Sciatic nerve (tissue), 2 donors: ENCODE data around the gene PMM2. TPM values are rescaled to one million over a fixed set of nuclear protein-coding genes. Genes with fewer than 3 reads are reported as not detected.

Experiments used
- ATAC-seq: fragments of 200-7000 bp; cut with Tn5 transposase; one replicate; pipeline ENCODE4 v1.9.1; 2020; ENCODE audit warnings: mild to moderate bottlenecking, moderate library complexity
- DNase-seq: peaks from one replicate; pipeline ENCODE4 v3.0.0-alpha.2; 2020; ENCODE audit warnings: low spot score
- intact Hi-C: fragments of 100-400 bp; cut with DNase I; formaldehyde crosslinking; loops from one replicate; pipeline ENCODE4 v1.14.2; 2022
- total RNA-seq: library from RNA; stranded (reverse); fragmentation: NEBNext Ultra II Directional; extraction: Animal tissue kit (Norgen Biotek cat#: 25700); gene quantifications from one replicate; pipeline ENCODE4 v1.2.1, GENCODE V29; 2021
- donor health status: DM: no; HTN: no; CAD: no.
- donor health status: DM: no; HTN: no; CAD: no.

Gene PMM2
- total RNA-seq, 1 donor from 2014 or later, result 45.4 TPM

DNA sequence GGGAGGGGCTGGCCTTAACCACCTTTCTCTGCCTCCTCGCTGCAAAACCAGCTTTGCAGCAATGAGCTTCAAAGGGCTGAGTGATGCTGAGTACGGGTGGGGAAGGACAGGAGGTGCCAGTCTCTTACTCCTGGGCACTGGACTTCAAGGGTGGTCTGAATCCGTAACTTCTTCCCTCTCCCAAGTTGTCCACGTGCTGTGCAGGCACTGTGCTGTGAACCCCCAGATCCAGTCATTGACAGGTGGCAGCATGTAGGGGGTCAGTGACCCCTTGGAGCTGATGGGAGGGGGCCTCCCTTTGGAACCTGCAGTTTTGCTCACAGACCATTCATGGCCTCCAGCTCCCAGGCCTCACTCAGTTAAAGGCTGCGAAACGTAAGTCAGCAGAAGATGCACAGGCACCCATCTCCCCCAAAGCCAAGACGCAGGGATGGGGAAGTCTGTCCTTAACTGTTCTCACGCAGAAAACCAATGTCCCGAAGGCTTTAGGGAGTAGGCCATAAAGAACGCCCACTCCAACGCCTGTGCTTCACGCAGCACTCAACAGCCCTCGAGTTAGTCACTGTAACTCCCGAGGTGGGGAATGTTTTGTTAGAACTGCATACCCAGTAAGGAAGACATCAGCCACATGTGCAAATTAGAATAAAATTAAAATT, 92.4 kb downstream of the PMM2 start:
- intact Hi-C loops, result no loop called here
- no peak for DNase-seq
- no peak for ATAC-seq

DNA sequence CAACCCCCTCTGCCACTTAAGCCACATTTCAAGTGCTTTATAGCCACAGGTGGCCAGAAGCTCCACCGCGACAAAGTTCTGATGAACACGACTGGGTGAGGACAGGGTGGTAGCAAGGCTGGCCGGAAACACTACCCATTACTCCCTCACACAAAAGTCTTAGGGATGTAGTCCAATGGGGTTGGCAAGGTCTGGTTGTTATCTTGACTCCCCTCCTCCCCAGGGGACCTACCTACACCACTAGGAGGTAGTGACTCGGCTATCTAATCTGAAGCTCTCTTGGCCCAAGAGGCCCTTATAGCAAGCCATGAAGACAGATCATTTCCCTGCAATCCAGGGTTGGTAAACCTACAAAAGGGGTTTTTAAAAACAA, 92.9 kb downstream of the PMM2 start:
- intact Hi-C loops, result no loop called here
- DNase-seq, result no peak
- ATAC-seq, result no peak

DNA sequence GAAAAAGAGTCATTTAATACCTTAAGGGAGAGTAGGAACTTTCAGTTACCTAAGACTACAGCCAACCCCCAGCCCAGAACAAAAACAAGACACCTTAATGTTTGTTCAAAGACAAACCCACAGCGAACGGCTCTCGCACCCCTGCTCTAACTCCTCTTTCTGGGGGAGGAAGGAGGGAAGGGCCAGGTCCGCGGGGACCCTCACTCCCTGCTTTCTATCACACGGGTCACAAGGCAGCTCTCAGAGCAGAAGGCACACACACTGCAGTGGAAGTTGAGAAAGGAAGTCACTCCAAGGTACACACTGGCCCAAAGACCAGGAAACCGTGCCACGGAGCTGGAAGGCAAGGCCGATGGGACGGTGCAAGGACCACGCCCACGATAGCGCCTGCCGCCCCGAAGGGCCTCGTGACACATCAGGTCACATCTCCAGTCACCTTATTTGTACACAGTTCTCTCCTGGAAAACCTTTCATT, 94.5 kb downstream of the PMM2 start:
- peak; percentile 40 for DNase-seq
- intact Hi-C loops, result no loop called here
- ATAC-seq, result peak; percentile 17

DNA sequence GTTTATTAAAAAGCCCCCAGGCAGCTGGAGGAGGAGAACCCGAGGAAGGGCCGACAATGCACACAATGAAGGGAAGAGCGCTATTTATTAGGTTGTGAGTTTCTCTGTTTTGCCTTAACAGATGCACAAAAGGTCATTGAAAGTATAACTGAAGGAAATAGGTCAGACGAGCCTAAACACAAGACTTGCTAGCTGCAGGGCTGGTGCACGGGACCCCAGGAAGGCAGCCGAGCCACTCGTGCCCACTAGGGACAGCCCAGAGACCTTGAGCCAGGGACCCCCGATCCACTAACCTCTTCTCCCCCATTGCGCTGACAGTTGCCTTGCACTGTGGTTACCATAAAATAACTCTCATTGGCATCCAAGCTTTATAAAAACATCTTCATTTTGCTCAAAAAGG, 95.8 kb downstream of the PMM2 start:
- no peak for DNase-seq
- no peak for ATAC-seq
- intact Hi-C loops, result no loop called here

DNA sequence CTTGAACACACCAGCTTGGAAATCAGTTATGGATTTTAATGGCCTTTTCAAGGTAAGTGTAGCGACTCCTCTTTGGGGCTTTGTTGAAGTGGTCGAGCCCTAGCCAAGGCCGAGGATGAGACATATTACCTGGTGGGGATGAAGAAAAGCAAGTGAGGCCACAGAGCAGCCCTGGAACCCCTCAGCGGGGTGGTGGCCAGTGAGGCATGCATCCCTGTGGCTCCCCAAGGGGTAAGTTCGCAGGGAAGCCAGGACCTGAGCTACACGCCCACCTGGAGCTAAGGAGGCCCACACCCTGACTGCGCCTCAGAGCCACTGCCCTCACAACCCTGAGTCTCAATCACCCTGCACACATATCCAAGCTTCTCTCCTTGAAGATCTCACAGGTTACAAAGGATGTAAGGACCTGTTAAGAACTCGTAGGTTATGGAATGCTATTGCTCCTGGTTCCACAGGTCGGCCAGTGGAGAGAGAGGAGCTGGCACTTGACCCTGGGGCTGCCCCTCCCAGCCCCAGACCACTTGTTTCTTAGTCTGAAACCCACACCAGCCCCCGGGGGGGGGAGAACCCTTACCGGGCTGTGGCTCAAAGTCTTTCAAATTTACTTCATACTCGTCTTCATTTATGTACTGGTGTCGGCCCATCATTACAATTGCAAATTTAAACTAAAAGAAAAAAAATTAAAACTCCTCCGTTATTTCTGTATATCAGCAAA, 96.5 kb downstream of the PMM2 start:
- intact Hi-C loops, result no loop called here
- ATAC-seq (no peak), DNase-seq (no peak)

DNA sequence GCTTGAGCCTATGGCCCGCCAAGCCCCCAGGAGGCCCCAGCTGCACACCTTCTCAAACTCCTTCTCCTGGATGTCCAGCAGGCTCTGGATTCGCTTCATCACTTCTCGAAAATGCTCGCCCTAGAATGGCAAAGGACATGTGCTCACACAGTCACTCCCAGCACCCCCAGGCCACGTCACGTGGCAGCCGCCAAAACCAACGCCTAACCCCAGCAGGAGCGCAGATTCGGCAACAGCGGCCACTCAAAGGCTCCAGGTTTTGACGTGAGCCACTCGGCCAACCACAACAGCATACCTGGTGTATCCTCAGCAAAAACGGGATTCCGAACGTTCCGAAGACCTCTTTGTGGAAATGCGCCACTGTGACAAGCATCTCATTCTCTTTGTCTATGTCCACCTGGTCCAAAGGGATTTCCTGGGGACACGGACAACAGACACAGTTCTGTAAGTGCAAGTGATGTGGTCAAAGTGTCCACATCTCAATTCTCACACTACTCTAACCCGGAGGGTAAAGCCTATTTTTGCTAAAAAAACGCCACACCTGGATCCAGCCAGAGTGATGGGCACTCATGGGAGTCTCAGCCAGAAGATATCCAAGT, 97.2 kb downstream of the PMM2 start:
- intact Hi-C loops, result no loop called here
- no peak for DNase-seq

DNA sequence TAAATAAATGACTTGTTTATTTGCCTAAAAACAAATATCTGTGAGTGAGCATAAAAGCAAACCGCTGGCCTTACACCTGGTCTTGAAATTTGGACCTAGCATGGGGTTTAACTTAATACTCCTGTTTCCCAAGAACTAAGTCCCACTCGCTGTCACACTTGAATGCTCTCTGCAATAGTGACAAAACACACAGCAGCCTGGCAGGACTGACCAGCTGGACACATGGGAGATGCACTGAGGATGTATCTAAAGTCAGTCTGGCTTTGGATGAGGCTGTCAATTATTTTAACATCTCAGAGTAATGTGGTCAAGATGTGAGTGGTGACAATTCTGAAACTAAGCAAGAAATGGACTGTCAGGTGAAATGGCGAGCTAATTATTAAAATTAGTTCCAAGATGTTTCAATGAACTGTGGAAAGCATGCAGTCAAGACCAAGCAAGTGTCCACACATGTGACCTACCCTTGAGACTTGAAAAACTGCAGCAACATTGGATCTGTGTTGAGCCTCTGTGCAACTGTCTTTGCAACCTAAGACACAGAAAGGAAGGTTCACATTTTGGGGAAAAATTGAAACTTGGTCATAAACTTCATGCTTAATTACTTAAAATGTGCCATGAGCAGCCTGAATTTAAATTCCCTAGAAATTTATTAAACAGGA, 101.2 kb downstream of the PMM2 start:
- intact Hi-C loops, result no loop called here
- ATAC-seq, result no peak
- peak; percentile 2 for DNase-seq

More for the DNA sequence above, 97.2 kb downstream of the PMM2 start:
- no peak for ATAC-seq

Other genes with a start within 250 kb of the PMM2 start
- not detected for gene TMEM114, start 207.3 kb upstream of the PMM2 start, total RNA-seq
- gene METTL22, start 176.1 kb upstream of the PMM2 start, total RNA-seq, result 40.6 TPM
- gene ABAT, start 123.2 kb upstream of the PMM2 start, total RNA-seq, result 24.2 TPM
- 8.1 TPM for gene TMEM186, start 200 bp upstream of the PMM2 start, total RNA-seq
- gene CARHSP1, start 71.2 kb downstream of the PMM2 start, total RNA-seq, result 118 TPM
- gene LITAFD, start 84.5 kb downstream of the PMM2 start, total RNA-seq, result not detected
- 113 TPM for gene USP7, start 166.1 kb downstream of the PMM2 start, total RNA-seq